Keratinocyte (primary cell): ENCODE results near the gene CFAP46.

Experiments
- CTCF ChIP-seq, 3 experiments: IDR thresholded peaks in 1 of 3; conservative IDR thresholded peaks in 1 of 3; optimal IDR thresholded peaks in 1 of 3; 2 replicates in 2 of 3; 3 replicates in 1 of 3; pipeline versions ENCODE3 to v1.5.1; 2011; ENCODE audit warnings: low read length in 3 of 3, mild to moderate bottlenecking in 3 of 3, moderate library complexity in 2 of 3, control low read depth in 1 of 3, inconsistent platforms in 1 of 3; ENCODE audit not compliant: insufficient read depth in 2 of 3; ENCODE audit errors: extremely low read depth in 1 of 3
- EZH2 ChIP-seq: IDR thresholded peaks from one replicate; pipeline ENCODE4 v1.6.1; 2012; ENCODE audit warnings: inconsistent platforms, mild to moderate bottlenecking, low read length, moderate library complexity

- TF ChIP-seq EZH2, result no peak
- no peak for TF ChIP-seq CTCF (optimal IDR thresholded peaks at IDR 0.05 in 1 of 3, IDR thresholded peaks at IDR 0.05 in 1 of 3, conservative IDR thresholded peaks at IDR 0.05 in 1 of 3; ENCODE audit: extremely low read depth in 1 of 3, insufficient read depth in 2 of 3, low read length in 3 of 3)
These were observed 100.8 kb downstream of the CFAP46 start for GRCh38 chr10:132841615-132841975.
